A204.1 (cell line): ENCODE measurements around the gene KHDRBS1.
"Not testable (repeated sequence)": the region's sequence is repeated elsewhere in the genome, so short reads cannot be mapped to it uniquely, and the experiment has no call there.

Experiments
- FAIRE-seq: peaks from 2 replicates; lab custom pipeline; 2012; peaks lifted over from hg19 to GRCh38; lab: Jason Lieb, UNC

Gene KHDRBS1

GRCh38 chr1:32065613-32066488 lies 52.2 kb downstream of the KHDRBS1 start:
- FAIRE-seq, result not testable (repeated sequence)

GRCh38 chr1:32066489-32066873 lies 52.8 kb downstream of the KHDRBS1 start:
- FAIRE-seq, result no peak

GRCh38 chr1:32068957-32069588 lies 55.4 kb downstream of the KHDRBS1 start:
- no peak for FAIRE-seq

GRCh38 chr1:32071758-32072621 lies 58.3 kb downstream of the KHDRBS1 start:
- no peak for FAIRE-seq

- FAIRE-seq, result no peak
Measured at GRCh38 chr1:32072622-32073298, 59.1 kb downstream of the KHDRBS1 start, which contains the start of gene TMEM39B. Gene TMEM39B, plus strand, starts transcription at chr1:32072939. Its CDS starts 109 bp downstream, at chr1:32073048.

GRCh38 chr1:32073299-32074229 lies 59.9 kb downstream of the KHDRBS1 start:
- FAIRE-seq, result no peak

GRCh38 chr1:32074841-32075240 lies 61.2 kb downstream of the KHDRBS1 start:
- no peak for FAIRE-seq

- no peak for FAIRE-seq
Measured at GRCh38 chr1:32077451-32077850, 63.8 kb downstream of the KHDRBS1 start.

GRCh38 chr1:32082022-32082421 lies 68.4 kb downstream of the KHDRBS1 start:
- FAIRE-seq, result no peak

GRCh38 chr1:32086381-32086780 lies 72.7 kb downstream of the KHDRBS1 start:
- not testable (repeated sequence) for FAIRE-seq

GRCh38 chr1:32091176-32091575 lies 77.5 kb downstream of the KHDRBS1 start:
- no peak for FAIRE-seq

GRCh38 chr1:32091591-32091990 lies 77.9 kb downstream of the KHDRBS1 start:
- FAIRE-seq, result no peak
